HTERT RPE-1 (cell line): ENCODE results near the gene FAS.

Experiments
- in situ Hi-C: fragments of 300-500 bp; cut with MboI; formaldehyde crosslinking; loops from 4 replicates; pipeline ENCODE4 v1.14.3; 2020; ENCODE audit warnings: low sequenced_read_pairs

Gene FAS

GRCh38 chr10:88990384-88991160, at the start of gene FAS:
TSS of gene FAS (plus strand) at chr10:88990798. CDS start at chr10:88990877, 79 bp downstream.
- in situ Hi-C loops, result no loop called here

- in situ Hi-C loops, result no loop called here
Measured at GRCh38 chr10:88941026-88941425, 49.6 kb upstream of the FAS start.

- in situ Hi-C loops, result no loop called here
Measured at GRCh38 chr10:88943778-88944177, 46.8 kb upstream of the FAS start.

GRCh38 chr10:88944813-88945212, 45.8 kb upstream of the FAS start:
- in situ Hi-C loops, result no loop called here

GRCh38 chr10:88946200-88946599, 44.4 kb upstream of the FAS start:
- in situ Hi-C loops, result no loop called here

- in situ Hi-C loops, result no loop called here
Measured at GRCh38 chr10:88946965-88947590, 43.5 kb upstream of the FAS start.

- in situ Hi-C loops, result no loop called here
Measured at GRCh38 chr10:88949051-88949450, 41.5 kb upstream of the FAS start.

- in situ Hi-C loops, result no loop called here
Measured at GRCh38 chr10:88949912-88950837, 40.4 kb upstream of the FAS start.

GRCh38 chr10:88952647-88953111, 37.9 kb upstream of the FAS start, which contains the start of gene ACTA2:
TSS of gene ACTA2 (minus strand) at chr10:88952773. CDS start at chr10:88948930, 3,843 bp downstream.
- in situ Hi-C loops, result no loop called here

GRCh38 chr10:88953662-88954061, 36.9 kb upstream of the FAS start:
- in situ Hi-C loops, result no loop called here

- in situ Hi-C loops, result no loop called here
Measured at GRCh38 chr10:88954458-88955083, 36.0 kb upstream of the FAS start.

GRCh38 chr10:88957381-88957780, 33.2 kb upstream of the FAS start:
- in situ Hi-C loops, result no loop called here

GRCh38 chr10:88958721-88959120, 31.9 kb upstream of the FAS start:
- in situ Hi-C loops, result no loop called here

- in situ Hi-C loops, result no loop called here
Measured at GRCh38 chr10:88960802-88961201, 29.8 kb upstream of the FAS start.

GRCh38 chr10:88961266-88961665, 29.3 kb upstream of the FAS start:
- in situ Hi-C loops, result no loop called here

GRCh38 chr10:88962336-88962735, 28.3 kb upstream of the FAS start:
- in situ Hi-C loops, result no loop called here

GRCh38 chr10:88963318-88963717, 27.3 kb upstream of the FAS start:
- in situ Hi-C loops, result no loop called here

- in situ Hi-C loops, result no loop called here
Measured at GRCh38 chr10:88964360-88964759, 26.2 kb upstream of the FAS start.

- in situ Hi-C loops, result no loop called here
Measured at GRCh38 chr10:88964869-88965415, 25.7 kb upstream of the FAS start.

- in situ Hi-C loops, result no loop called here
Measured at GRCh38 chr10:88966797-88967196, 23.8 kb upstream of the FAS start.
